Endodermal cell (in vitro differentiated cells): ENCODE measurements around the gene LHFPL3. TPM values are rescaled to one million over a fixed set of nuclear protein-coding genes. Genes with fewer than 3 reads are reported as not detected.

Source experiments
- DNase-seq: peaks from one replicate; pipeline ENCODE4 v3.0.0-alpha.2; 2017
- H3K27ac ChIP-seq: 2 replicates; pipeline ENCODE4 v1.5.1; 2013; ENCODE audit warnings: mild to moderate bottlenecking, low read depth, low read length, moderate library complexity
- H3K27me3 ChIP-seq: 2 replicates; pipeline ENCODE4 v1.6.1; 2013; ENCODE audit warnings: mild to moderate bottlenecking, low read length, moderate library complexity; ENCODE audit not compliant: insufficient read depth, control insufficient read depth, poor library complexity, severe bottlenecking
- H3K36me3 ChIP-seq: 2 replicates; pipeline ENCODE4 v1.7.0; 2013; ENCODE audit warnings: mild to moderate bottlenecking, low read length, moderate library complexity; ENCODE audit not compliant: control insufficient read depth, insufficient read depth
- H3K4me1 ChIP-seq: one replicate; pipeline ENCODE4 v1.7.0; 2013; ENCODE audit warnings: low read length; ENCODE audit not compliant: control insufficient read depth, insufficient read depth
- H3K4me3 ChIP-seq: 2 replicates; pipeline ENCODE4 v1.5.1; 2013; ENCODE audit warnings: mild to moderate bottlenecking, low read length, moderate library complexity
- H3K9ac ChIP-seq: 2 replicates; pipeline ENCODE4 v1.6.1; 2013; ENCODE audit warnings: mild to moderate bottlenecking, low read length, moderate library complexity; ENCODE audit not compliant: poor library complexity, severe bottlenecking; ENCODE audit errors: extremely low read depth
- H3K9me3 ChIP-seq: 2 replicates; pipeline ENCODE4 v1.6.1; 2013; ENCODE audit warnings: mild to moderate bottlenecking, low read length, moderate library complexity; ENCODE audit not compliant: control insufficient read depth
- H3K27ac Mint-ChIP-seq: 2 replicates; pipeline ENCODE4 v1.8.0; 2020; ENCODE audit warnings: mixed read lengths
- H3K27me3 Mint-ChIP-seq: 2 replicates; pipeline ENCODE4 v1.8.0; 2021; ENCODE audit warnings: mild to moderate bottlenecking, mixed read lengths; ENCODE audit not compliant: insufficient read depth
- H3K36me3 Mint-ChIP-seq: 2 replicates; pipeline ENCODE4 v1.8.0; 2020; ENCODE audit warnings: low read depth, mixed read lengths
- H3K4me1 Mint-ChIP-seq: 2 replicates; pipeline ENCODE4 v1.8.0; 2020; ENCODE audit warnings: mixed read lengths
- H3K4me3 Mint-ChIP-seq: 2 replicates; pipeline ENCODE4 v1.8.0; 2020; ENCODE audit warnings: mild to moderate bottlenecking, moderate library complexity, mixed read lengths
- H3K9me3 Mint-ChIP-seq: 2 replicates; pipeline ENCODE4 v1.8.0; 2020; ENCODE audit warnings: mild to moderate bottlenecking, mixed read lengths
- WGBS, 2 experiments: methylation state at CpG; one replicate each; pipeline versions ENCODE4 v1.1.5 to v1.1.7; 2013; ENCODE audit warnings: missing lambda C conversion rate in 2 of 2, mixed read lengths in 1 of 2; ENCODE audit not compliant: insufficient coverage in 1 of 2, insufficient read length in 1 of 2; 5-methylcytosine and 5-hydroxymethylcytosine counted together
- total RNA-seq, 2 donors: library from RNA; stranded (reverse); fragmentation: NEBNext Ultra II Directional in 1 of 2; extraction: Animal tissue kit (Norgen Biotek cat#: 25700) in 1 of 2; gene quantifications; 2 replicates in 1 of 2; 3 replicates in 1 of 2; pipeline ENCODE4 v1.2.1, GENCODE V29; 2021
- TF ChIP-seq, protein P1 (sequence below): fragments of 200-600 bp; sonication (generic); conservative IDR thresholded peaks from 2 replicates; pipeline ENCODE4 v1.5.0; 2021; ENCODE audit warnings: antibody characterized with exemption, mild to moderate bottlenecking

LHFPL3 gene
- total RNA-seq, 2 donors from 2014 or later, result not detected

DNA sequence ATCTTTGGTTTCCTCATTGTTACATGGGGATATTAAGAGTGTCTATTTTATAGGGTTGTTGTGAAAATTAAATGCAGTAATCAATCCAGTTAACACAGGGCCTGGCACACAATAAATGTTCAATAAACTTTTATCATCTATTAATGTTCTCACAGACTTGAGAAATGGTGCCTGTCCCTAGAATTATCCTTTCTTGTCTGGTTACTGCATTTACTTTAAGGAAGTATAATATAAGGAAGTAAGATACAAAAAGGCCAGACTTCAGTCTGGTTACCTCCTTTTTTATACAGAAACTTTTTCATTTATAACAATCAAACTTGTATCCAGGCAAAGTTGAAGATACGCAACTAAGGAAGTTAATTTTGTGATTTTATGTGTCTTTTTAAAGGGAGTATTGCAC is 117.0 kb downstream of the LHFPL3 start:
- Histone ChIP-seq H3K4me3 (no peak overlapping the region), H3K4me1 (no peaks in the 10 kb centered on the region), H3K9ac (no peak overlapping the region), H3K9me3 (no peaks in the 10 kb centered on the region), H3K27me3 (no peaks in the 10 kb centered on the region), H3K27ac (no peak overlapping the region), H3K36me3 (no peaks in the 10 kb centered on the region)
- Mint-ChIP-seq H3K27me3 (peaks cover 4% of the 10 kb centered on the region), H3K9me3 (no peaks in the 10 kb centered on the region), H3K4me3 (no peak overlapping the region), H3K27ac (no peak overlapping the region), H3K36me3 (no peaks in the 10 kb centered on the region), H3K4me1 (peaks cover 5% of the 10 kb centered on the region)
- WGBS, 2 experiments, result no CpG with 5 or more reads among the region's 1 CpG
- TF ChIP-seq, protein P1, sequence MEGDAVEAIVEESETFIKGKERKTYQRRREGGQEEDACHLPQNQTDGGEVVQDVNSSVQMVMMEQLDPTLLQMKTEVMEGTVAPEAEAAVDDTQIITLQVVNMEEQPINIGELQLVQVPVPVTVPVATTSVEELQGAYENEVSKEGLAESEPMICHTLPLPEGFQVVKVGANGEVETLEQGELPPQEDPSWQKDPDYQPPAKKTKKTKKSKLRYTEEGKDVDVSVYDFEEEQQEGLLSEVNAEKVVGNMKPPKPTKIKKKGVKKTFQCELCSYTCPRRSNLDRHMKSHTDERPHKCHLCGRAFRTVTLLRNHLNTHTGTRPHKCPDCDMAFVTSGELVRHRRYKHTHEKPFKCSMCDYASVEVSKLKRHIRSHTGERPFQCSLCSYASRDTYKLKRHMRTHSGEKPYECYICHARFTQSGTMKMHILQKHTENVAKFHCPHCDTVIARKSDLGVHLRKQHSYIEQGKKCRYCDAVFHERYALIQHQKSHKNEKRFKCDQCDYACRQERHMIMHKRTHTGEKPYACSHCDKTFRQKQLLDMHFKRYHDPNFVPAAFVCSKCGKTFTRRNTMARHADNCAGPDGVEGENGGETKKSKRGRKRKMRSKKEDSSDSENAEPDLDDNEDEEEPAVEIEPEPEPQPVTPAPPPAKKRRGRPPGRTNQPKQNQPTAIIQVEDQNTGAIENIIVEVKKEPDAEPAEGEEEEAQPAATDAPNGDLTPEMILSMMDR, result no peak
- DNase-seq, result no peak

DNA sequence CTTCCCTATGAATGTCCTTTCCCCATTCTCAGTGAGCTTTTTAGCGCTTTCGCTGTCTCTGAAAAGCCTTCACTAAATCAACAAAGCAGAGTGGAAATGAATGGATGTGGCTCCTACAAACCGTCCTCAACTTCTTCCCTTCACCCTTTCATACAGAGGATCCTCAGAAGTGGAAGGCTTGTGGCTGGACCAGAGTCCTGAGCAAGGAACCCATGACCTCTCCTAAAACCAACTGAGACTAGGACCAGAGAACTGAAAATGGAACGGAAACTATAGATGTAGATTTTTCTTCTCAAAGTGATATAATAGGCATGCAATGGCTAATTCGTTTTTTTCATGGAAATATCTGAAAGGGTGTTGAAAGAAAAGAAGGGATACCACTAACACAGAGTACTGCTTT is 122.5 kb downstream of the LHFPL3 start:
- Mint-ChIP-seq H3K4me3 (no peak overlapping the region), H3K27me3 (peaks cover 7% of the 10 kb centered on the region), H3K27ac (no peak overlapping the region), H3K36me3 (no peaks in the 10 kb centered on the region), H3K9me3 (peaks cover 11% of the 10 kb centered on the region), H3K4me1 (peaks cover 7% of the 10 kb centered on the region)
- no peaks in the 10 kb centered on the region for H3K27me3 ChIP-seq
- no peaks in the 10 kb centered on the region for H3K36me3 ChIP-seq
- H3K27ac ChIP-seq, result no peak overlapping the region
- WGBS, 2 experiments, result 83 to 89% methylated on average over 2 to 5 of the region's 5 CpGs
- H3K4me3 ChIP-seq, result no peak overlapping the region
- TF ChIP-seq, protein P1, result no peak
- no peak for DNase-seq
- peaks cover 10% of the 10 kb centered on the region for H3K9me3 ChIP-seq
- H3K4me1 ChIP-seq, result peaks cover 2% of the 10 kb centered on the region
- no peak overlapping the region for H3K9ac ChIP-seq

DNA sequence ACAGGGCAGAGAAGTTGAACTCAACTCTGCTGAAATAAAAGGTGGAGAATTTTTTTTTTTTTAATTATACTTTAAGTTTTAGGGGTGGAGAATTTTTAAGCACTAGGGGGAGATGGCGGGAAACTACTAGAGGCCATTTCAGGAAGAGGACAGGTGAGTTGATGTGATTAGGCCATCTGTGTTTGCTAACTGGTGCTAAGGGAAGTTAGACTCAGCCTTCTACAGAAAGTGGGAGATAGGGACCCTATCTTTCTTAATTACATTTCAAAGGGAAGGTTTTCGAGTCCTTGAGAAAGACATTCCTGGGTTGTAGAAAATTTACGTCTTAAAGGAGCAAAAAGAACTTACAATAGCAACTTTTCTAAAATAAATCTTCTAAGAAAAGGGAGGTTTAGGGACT is 124.8 kb downstream of the LHFPL3 start:
- Mint-ChIP-seq H3K4me1 (peaks cover 7% of the 10 kb centered on the region), H3K9me3 (peaks cover 14% of the 10 kb centered on the region), H3K27ac (no peak overlapping the region), H3K36me3 (no peaks in the 10 kb centered on the region), H3K27me3 (peaks cover 5% of the 10 kb centered on the region), H3K4me3 (no peak overlapping the region)
- H3K4me1 ChIP-seq, result peaks cover 2% of the 10 kb centered on the region
- no peak overlapping the region for H3K27ac ChIP-seq
- 80 to 100% methylated on average over 2 to 3 of the region's 3 CpGs for WGBS, 2 experiments
- TF ChIP-seq, protein P1, result peak; percentile 31
- H3K9ac ChIP-seq, result no peak overlapping the region
- DNase-seq, result no peak
- no peaks in the 10 kb centered on the region for H3K27me3 ChIP-seq
- H3K36me3 ChIP-seq, result no peaks in the 10 kb centered on the region
- H3K9me3 ChIP-seq, result peaks cover 10% of the 10 kb centered on the region
- no peak overlapping the region for H3K4me3 ChIP-seq
